ENCODE measurements around the gene PTCD2. TPM values are rescaled to one million over a fixed set of nuclear protein-coding genes. Genes with fewer than 3 reads are reported as not detected.

PTCD2 gene
- total RNA-seq, 1 experiment from 2014 or later: 13.0 TPM

DNA sequence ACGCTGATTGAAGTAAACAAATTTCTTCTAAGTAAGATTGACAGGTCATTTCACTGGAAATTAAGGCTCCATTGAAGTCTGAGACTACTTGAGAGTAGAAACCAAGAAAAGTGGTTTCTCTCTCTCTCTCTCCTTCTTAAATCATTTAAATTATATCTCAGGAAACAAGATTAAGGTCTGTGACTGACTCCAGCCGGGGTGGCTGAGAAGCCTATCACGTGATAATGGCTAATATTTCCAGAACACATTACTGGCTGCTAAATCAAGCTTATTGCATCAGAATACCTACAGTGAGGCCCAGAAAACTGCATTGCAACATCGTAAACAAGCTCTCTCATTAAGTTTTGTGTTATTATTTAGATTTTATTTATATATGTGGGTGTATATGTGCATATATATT is 88.4 kb downstream of the PTCD2 start (continued):
- TF ChIP-seq E2F1 (CRISPR knock-in tag; IDR thresholded peaks at IDR 0.05) (no peak), OVOL2 (CRISPR knock-in tag; IDR thresholded peaks at IDR 0.05; ENCODE audit: borderline replicate concordance) (no peak), SP1 (CRISPR knock-in tag; conservative IDR thresholded peaks at IDR 0.05) (no peak), ELF4 (CRISPR knock-in tag; IDR thresholded peaks at IDR 0.05; ENCODE audit: low read depth) (no peak), CBFB (CRISPR knock-in tag; IDR thresholded peaks at IDR 0.05; ENCODE audit: low read depth) (no peak), ZNF281 (CRISPR knock-in tag; IDR thresholded peaks at IDR 0.05) (no peak), ZNF121 (CRISPR knock-in tag; IDR thresholded peaks at IDR 0.05) (no peak)
- TF ChIP-seq, protein P1, sequence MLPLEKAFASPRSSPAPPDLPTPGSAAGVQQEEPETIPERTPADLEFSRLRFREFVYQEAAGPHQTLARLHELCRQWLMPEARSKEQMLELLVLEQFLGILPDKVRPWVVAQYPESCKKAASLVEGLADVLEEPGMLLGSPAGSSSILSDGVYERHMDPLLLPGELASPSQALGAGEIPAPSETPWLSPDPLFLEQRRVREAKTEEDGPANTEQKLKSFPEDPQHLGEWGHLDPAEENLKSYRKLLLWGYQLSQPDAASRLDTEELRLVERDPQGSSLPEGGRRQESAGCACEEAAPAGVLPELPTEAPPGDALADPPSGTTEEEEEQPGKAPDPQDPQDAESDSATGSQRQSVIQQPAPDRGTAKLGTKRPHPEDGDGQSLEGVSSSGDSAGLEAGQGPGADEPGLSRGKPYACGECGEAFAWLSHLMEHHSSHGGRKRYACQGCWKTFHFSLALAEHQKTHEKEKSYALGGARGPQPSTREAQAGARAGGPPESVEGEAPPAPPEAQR (CRISPR knock-in tag; IDR thresholded peaks at IDR 0.05): no peak

- no peaks in the 10 kb centered on the region for H3K4me1 Mint-ChIP-seq
- ChIA-PET CTCF (interaction anchor here (1.2 to 1.3 kb wide), 2 partner anchors 53 to 113 kb away, joined by 3 to 4 read pairs; no protein-coding TSS in a partner anchor), POLR2A (no interaction called here)
- TF ChIP-seq GTF2I (CRISPR knock-in tag; conservative IDR thresholded peaks at IDR 0.05) (no peak), ATF3 (CRISPR knock-in tag; conservative IDR thresholded peaks at IDR 0.05) (no peak), ZBTB21 (CRISPR knock-in tag; IDR thresholded peaks at IDR 0.05; ENCODE audit: borderline replicate concordance) (no peak), ZNF425 (CRISPR knock-in tag; conservative IDR thresholded peaks at IDR 0.05) (no peak), TEAD1 (CRISPR knock-in tag; IDR thresholded peaks at IDR 0.05) (no peak), GRHL2 (CRISPR knock-in tag; IDR thresholded peaks at IDR 0.05; ENCODE audit: insufficient replicate concordance, severe bottlenecking) (no peak), CREB1 (CRISPR knock-in tag; IDR thresholded peaks at IDR 0.05) (no peak), KAT7 (CRISPR knock-in tag; IDR thresholded peaks at IDR 0.05; ENCODE audit: borderline replicate concordance) (no peak), SP1 (CRISPR knock-in tag; conservative IDR thresholded peaks at IDR 0.05) (no peak), JUN (CRISPR knock-in tag; IDR thresholded peaks at IDR 0.05) (no peak), TEAD4 (CRISPR knock-in tag; IDR thresholded peaks at IDR 0.05) (no peak), ZMAT4 (CRISPR knock-in tag; IDR thresholded peaks at IDR 0.05) (no peak)
- TF ChIP-seq, protein P2, sequence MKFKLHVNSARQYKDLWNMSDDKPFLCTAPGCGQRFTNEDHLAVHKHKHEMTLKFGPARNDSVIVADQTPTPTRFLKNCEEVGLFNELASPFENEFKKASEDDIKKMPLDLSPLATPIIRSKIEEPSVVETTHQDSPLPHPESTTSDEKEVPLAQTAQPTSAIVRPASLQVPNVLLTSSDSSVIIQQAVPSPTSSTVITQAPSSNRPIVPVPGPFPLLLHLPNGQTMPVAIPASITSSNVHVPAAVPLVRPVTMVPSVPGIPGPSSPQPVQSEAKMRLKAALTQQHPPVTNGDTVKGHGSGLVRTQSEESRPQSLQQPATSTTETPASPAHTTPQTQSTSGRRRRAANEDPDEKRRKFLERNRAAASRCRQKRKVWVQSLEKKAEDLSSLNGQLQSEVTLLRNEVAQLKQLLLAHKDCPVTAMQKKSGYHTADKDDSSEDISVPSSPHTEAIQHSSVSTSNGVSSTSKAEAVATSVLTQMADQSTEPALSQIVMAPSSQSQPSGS (CRISPR knock-in tag; IDR thresholded peaks at IDR 0.05; ENCODE audit: borderline replicate concordance, low read depth): no peak
- TF ChIP-seq, protein P1 (CRISPR knock-in tag; IDR thresholded peaks at IDR 0.05): no peak
- no peak overlapping the region for H3K27ac Mint-ChIP-seq
- DNase-seq (ENCODE audit: low spot score): no peak
- H3K27me3 Mint-ChIP-seq (ENCODE audit: low read depth): no peaks in the 10 kb centered on the region
- H3K36me3 Mint-ChIP-seq: no peaks in the 10 kb centered on the region
- H3K4me3 Mint-ChIP-seq: no peak overlapping the region
- no peak for ATAC-seq
- no peaks in the 10 kb centered on the region; the same call in 1 of the 2 replicates for H3K9me3 Mint-ChIP-seq
Measured at GRCh38 chr5:72410688-72411295, 90.6 kb downstream of the PTCD2 start.
